Neuronal stem cell (in vitro differentiated cells): ENCODE results near the gene PARP12.
A peak's percentile ranks its signal among the peaks of the same experiment; 100 is the strongest.

Experiments
- DNase-seq: peaks from one replicate; pipeline ENCODE4 v3.0.0-alpha.2; 2013; ENCODE audit warnings: low spot score
- H2AFZ ChIP-seq: one replicate; pipeline ENCODE4 v1.6.1; 2013; ENCODE audit warnings: mild to moderate bottlenecking, low read length, inconsistent platforms
- H2AK5ac ChIP-seq: 2 replicates; pipeline ENCODE4 v1.6.1; 2013; ENCODE audit warnings: low read depth, mild to moderate bottlenecking, inconsistent platforms, low read length, moderate library complexity, mixed read lengths
- H2BK120ac ChIP-seq: 2 replicates; pipeline ENCODE4 v1.6.1; 2013; ENCODE audit warnings: low read depth, mild to moderate bottlenecking, inconsistent platforms, low read length, moderate library complexity, mixed read lengths
- H2BK12ac ChIP-seq: one replicate; pipeline ENCODE4 v1.6.1; 2013; ENCODE audit warnings: low read length, inconsistent platforms
- H2BK15ac ChIP-seq: 2 replicates; pipeline ENCODE4 v1.6.1; 2013; ENCODE audit warnings: mild to moderate bottlenecking, low read length, inconsistent platforms, mixed read lengths
- H2BK5ac ChIP-seq: one replicate; pipeline ENCODE4 v1.6.1; 2013; ENCODE audit warnings: inconsistent platforms, mild to moderate bottlenecking, low read length, moderate library complexity
- H3K14ac ChIP-seq: one replicate; pipeline ENCODE4 v1.6.1; 2013; ENCODE audit warnings: low read length, inconsistent platforms
- H3K18ac ChIP-seq: 2 replicates; pipeline ENCODE4 v1.6.1; 2013; ENCODE audit warnings: low read length, inconsistent platforms
- H3K23ac ChIP-seq: 2 replicates; pipeline ENCODE4 v1.6.1; 2013; ENCODE audit warnings: low read depth, mild to moderate bottlenecking, mixed read lengths, low read length, inconsistent platforms; ENCODE audit not compliant: poor library complexity
- H3K27ac ChIP-seq: replicated peaks from 3 replicates; pipeline ENCODE4 v1.5.1; 2013; ENCODE audit warnings: low read length, inconsistent platforms
- H3K27me3 ChIP-seq, 3 experiments: 2 replicates each; pipeline ENCODE4 v1.6.1; 2013; ENCODE audit warnings: low read length in 3 of 3, mild to moderate bottlenecking in 2 of 3, inconsistent platforms in 1 of 3, low read depth in 1 of 3, mixed read lengths in 1 of 3, moderate library complexity in 1 of 3; ENCODE audit not compliant: control insufficient read depth in 3 of 3, insufficient read depth in 3 of 3
- H3K36me3 ChIP-seq, 2 donors: replicated peaks in 1 of 2; 2 replicates each; pipeline ENCODE4 v1.6.1; 2013; ENCODE audit warnings: low read length in 2 of 2; ENCODE audit not compliant: control insufficient read depth in 2 of 2, insufficient read depth in 2 of 2
- H3K4ac ChIP-seq: 2 replicates; pipeline ENCODE4 v1.6.1; 2013; ENCODE audit warnings: inconsistent platforms, mild to moderate bottlenecking, low read length, moderate library complexity
- H3K4me1 ChIP-seq, 2 donors: 1 replicate in 1 of 2; 2 replicates in 1 of 2; pipeline ENCODE4 v1.6.1; 2013; ENCODE audit warnings: low read length in 2 of 2, low read depth in 1 of 2; ENCODE audit not compliant: control insufficient read depth in 2 of 2, insufficient read depth in 1 of 2
- H3K4me2 ChIP-seq: one replicate; pipeline ENCODE4 v1.6.1; 2013; ENCODE audit warnings: mild to moderate bottlenecking, low read length, inconsistent platforms; ENCODE audit not compliant: insufficient read depth, poor library complexity, severe bottlenecking
- H3K4me3 ChIP-seq, 2 donors: 2 replicates each; pipeline ENCODE4 v1.5.1; 2013; ENCODE audit warnings: low read length in 2 of 2, mild to moderate bottlenecking in 2 of 2, inconsistent platforms in 1 of 2, moderate library complexity in 1 of 2
- H3K79me1 ChIP-seq: one replicate; pipeline ENCODE4 v1.6.1; 2013; ENCODE audit warnings: low read depth, mild to moderate bottlenecking, inconsistent platforms, low read length, moderate library complexity
- H3K9ac ChIP-seq: one replicate; pipeline ENCODE4 v1.6.1; 2013; ENCODE audit warnings: mild to moderate bottlenecking, low read depth, low read length, inconsistent platforms; ENCODE audit not compliant: poor library complexity
- H3K9me3 ChIP-seq, 2 donors: replicated peaks in 1 of 2; 2 replicates each; pipeline versions ENCODE3 to v1.6.1; 2013; ENCODE audit warnings: low read length in 2 of 2, mild to moderate bottlenecking in 2 of 2, inconsistent platforms in 1 of 2, low read depth in 1 of 2, mixed read lengths in 1 of 2, moderate library complexity in 1 of 2; ENCODE audit not compliant: control insufficient read depth in 2 of 2, insufficient read depth in 1 of 2
- H4K8ac ChIP-seq: one replicate; pipeline ENCODE4 v1.6.1; 2013; ENCODE audit warnings: low read depth, mild to moderate bottlenecking, inconsistent platforms, low read length, moderate library complexity
- H4K91ac ChIP-seq: one replicate; pipeline ENCODE4 v1.6.1; 2013; ENCODE audit warnings: low read length, low read depth, mild to moderate bottlenecking, inconsistent platforms; ENCODE audit not compliant: poor library complexity
- WGBS, 2 donors: extraction: QIAGEN DNeasy Blood & Tissue Kit; methylation state at CpG; one replicate each; pipeline ENCODE4 v1.1.7; 2013; ENCODE audit warnings: missing lambda C conversion rate in 2 of 2, mixed read lengths in 1 of 2; ENCODE audit not compliant: insufficient read length in 2 of 2, insufficient replicate concordance in 1 of 2; ENCODE audit errors: extremely low coverage in 2 of 2; 5-methylcytosine and 5-hydroxymethylcytosine counted together

Gene PARP12

GRCh38 chr7:140014123-140014522, 48.6 kb downstream of the PARP12 start:
- no peak overlapping the region for H3K4ac ChIP-seq
- no peak overlapping the region for H3K9ac ChIP-seq
- H2BK15ac ChIP-seq: no peak overlapping the region
- no peak overlapping the region for H4K91ac ChIP-seq
- H4K8ac ChIP-seq: no peak overlapping the region
- H2BK120ac ChIP-seq: no peak overlapping the region
- no peak overlapping the region for H3K27ac ChIP-seq
- DNase-seq: no peak
- H3K4me1 ChIP-seq: peaks cover 0 to 2% of the 10 kb centered on the region in 2 donors
- H3K4me2 ChIP-seq: no peak overlapping the region
- no CpG with 5 or more reads among the region's 10 CpGs for WGBS, 2 donors
- no peaks in the 10 kb centered on the region for H3K36me3 ChIP-seq
- no peaks in the 10 kb centered on the region for H3K9me3 ChIP-seq
- no peak overlapping the region for H2BK5ac ChIP-seq
- no peak overlapping the region for H3K18ac ChIP-seq
- peaks cover 0 to 16% (median 0%) of the 10 kb centered on the region in 3 experiments for H3K27me3 ChIP-seq
- no peak overlapping the region for H3K14ac ChIP-seq
- no peak overlapping the region for H2BK12ac ChIP-seq
- H3K79me1 ChIP-seq: no peaks in the 10 kb centered on the region
- H3K23ac ChIP-seq: peak overlapping the region; percentile 12
- H3K4me3 ChIP-seq: no peak overlapping the region
- H2AK5ac ChIP-seq: peak overlapping the region; percentile 33
- no peak overlapping the region for H2AFZ ChIP-seq

DNA sequence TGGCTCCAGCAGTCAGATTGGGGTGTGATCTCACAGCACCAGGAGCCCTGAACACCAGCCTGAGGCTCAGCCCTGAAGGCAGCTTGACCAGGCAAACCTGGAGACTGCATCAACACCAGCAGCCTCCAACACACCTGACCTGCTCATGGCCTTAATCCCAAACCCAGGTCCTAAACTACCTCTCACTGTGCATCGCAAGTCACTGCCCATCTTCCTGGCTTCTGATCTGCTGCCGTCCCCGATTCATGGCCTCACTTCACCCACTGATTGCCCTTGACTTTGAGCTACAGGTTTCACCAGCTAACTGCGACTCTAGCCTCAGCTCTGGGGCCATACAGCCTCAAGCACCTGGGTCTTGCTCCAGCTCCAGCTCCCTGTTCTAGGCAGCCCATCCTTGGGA, 49.1 kb downstream of the PARP12 start:
- Histone ChIP-seq H3K9me3 (no peaks in the 10 kb centered on the region), H3K14ac (no peak overlapping the region), H3K18ac (no peak overlapping the region), H3K4me2 (no peak overlapping the region), H3K27me3 (peaks cover 0 to 16% (median 0%) of the 10 kb centered on the region in 3 experiments), H3K27ac (no peak overlapping the region), H2BK12ac (no peak overlapping the region), H3K4ac (no peak overlapping the region), H3K9ac (no peak overlapping the region), H2AK5ac (no peak overlapping the region), H3K4me1 (peaks cover 0 to 2% of the 10 kb centered on the region in 2 donors), H3K4me3 (no peak overlapping the region), H3K36me3 (no peaks in the 10 kb centered on the region), H3K23ac (peak overlapping the region; percentile 12), H3K79me1 (no peaks in the 10 kb centered on the region), H2BK120ac (no peak overlapping the region), H4K91ac (peak overlapping the region; percentile 20), H2BK5ac (no peak overlapping the region), H4K8ac (peak overlapping the region; percentile 56), H2AFZ (no peak overlapping the region), H2BK15ac (no peak overlapping the region)
- WGBS, 2 donors: no CpG with 5 or more reads among the region's 4 CpGs
- DNase-seq: no peak

DNA sequence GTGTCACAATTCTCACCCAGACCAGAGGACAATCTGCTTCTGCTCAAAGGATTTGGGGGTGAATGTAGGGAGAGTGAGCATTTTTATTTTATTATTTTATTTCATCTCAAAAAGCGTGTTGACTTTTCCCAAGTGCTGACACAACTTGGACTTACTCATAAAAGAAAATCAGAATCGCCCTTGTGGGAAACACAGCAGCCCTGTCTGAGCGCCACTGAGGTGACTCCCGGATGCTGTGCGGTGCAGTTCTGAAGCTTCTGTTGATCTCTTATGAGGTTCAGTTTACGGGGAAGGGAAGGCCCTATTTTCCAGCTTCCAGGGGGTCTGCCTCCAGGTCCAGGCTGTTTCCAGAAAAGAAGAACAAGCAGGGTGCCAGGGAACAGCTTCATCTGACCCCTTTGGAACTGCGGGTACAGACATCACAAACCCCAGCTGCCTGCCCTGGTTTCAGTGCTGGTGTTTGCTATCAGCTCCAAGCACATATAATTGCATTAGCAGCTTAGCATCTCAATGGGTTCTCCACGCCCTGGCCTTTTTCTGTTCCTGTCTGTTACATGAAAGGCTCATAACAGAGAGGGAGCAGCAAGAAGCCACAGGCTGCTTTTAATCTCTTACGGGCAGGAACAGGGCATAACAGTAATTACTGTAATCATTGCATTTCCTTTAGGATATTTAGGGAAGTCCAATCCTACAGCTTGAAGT, 52.4 kb downstream of the PARP12 start:
- H2BK120ac ChIP-seq: no peak overlapping the region
- H3K18ac ChIP-seq: no peak overlapping the region
- H3K36me3 ChIP-seq: no peaks in the 10 kb centered on the region
- no peak overlapping the region for H2AFZ ChIP-seq
- H2BK12ac ChIP-seq: no peak overlapping the region
- H3K23ac ChIP-seq: no peak overlapping the region
- DNase-seq: no peak
- no CpG with 5 or more reads among the region's 9 CpGs for WGBS, 2 donors
- H2BK15ac ChIP-seq: no peak overlapping the region
- H3K79me1 ChIP-seq: no peaks in the 10 kb centered on the region
- no peak overlapping the region for H3K27ac ChIP-seq
- H3K4me3 ChIP-seq: no peak overlapping the region
- H4K8ac ChIP-seq: no peak overlapping the region
- no peak overlapping the region for H4K91ac ChIP-seq
- H2AK5ac ChIP-seq: no peak overlapping the region
- no peak overlapping the region for H2BK5ac ChIP-seq
- H3K9ac ChIP-seq: no peak overlapping the region
- H3K4me1 ChIP-seq: no peaks in the 10 kb centered on the region
- H3K4ac ChIP-seq: no peak overlapping the region
- H3K4me2 ChIP-seq: no peak overlapping the region
- no peak overlapping the region for H3K14ac ChIP-seq
- no peaks in the 10 kb centered on the region for H3K9me3 ChIP-seq
- peaks cover 0 to 16% (median 0%) of the 10 kb centered on the region in 3 experiments for H3K27me3 ChIP-seq

GRCh38 chr7:140009735-140010134, 53.0 kb downstream of the PARP12 start:
- H3K4ac ChIP-seq: no peak overlapping the region
- no peak overlapping the region for H3K23ac ChIP-seq
- peaks cover 0 to 11% (median 0%) of the 10 kb centered on the region in 3 experiments for H3K27me3 ChIP-seq
- H3K4me1 ChIP-seq: no peaks in the 10 kb centered on the region
- no peaks in the 10 kb centered on the region for H3K79me1 ChIP-seq
- H3K4me3 ChIP-seq: no peak overlapping the region
- no peak overlapping the region for H3K4me2 ChIP-seq
- H3K9me3 ChIP-seq: no peaks in the 10 kb centered on the region
- H3K14ac ChIP-seq: no peak overlapping the region
- no peaks in the 10 kb centered on the region for H3K36me3 ChIP-seq
- H3K27ac ChIP-seq: no peak overlapping the region
- no peak overlapping the region for H2BK5ac ChIP-seq
- no peak overlapping the region for H2AK5ac ChIP-seq
- no peak overlapping the region for H2AFZ ChIP-seq
- DNase-seq: no peak
- no peak overlapping the region for H2BK12ac ChIP-seq
- H4K8ac ChIP-seq: no peak overlapping the region
- H2BK15ac ChIP-seq: no peak overlapping the region
- H2BK120ac ChIP-seq: no peak overlapping the region
- no CpG with 5 or more reads among the region's 11 CpGs for WGBS, 2 donors
- no peak overlapping the region for H4K91ac ChIP-seq
- no peak overlapping the region for H3K9ac ChIP-seq
- no peak overlapping the region for H3K18ac ChIP-seq
